Ramos (cell line): ENCODE data around the gene SPRTN.

Source experiments
- in situ Hi-C: fragments of 300-500 bp; cut with MboI; formaldehyde crosslinking; loops from one replicate; pipeline ENCODE4 v1.14.3; 2022; ENCODE audit warnings: low sequenced_read_pairs; ENCODE audit not compliant: unreplicated experiment

Gene SPRTN

DNA sequence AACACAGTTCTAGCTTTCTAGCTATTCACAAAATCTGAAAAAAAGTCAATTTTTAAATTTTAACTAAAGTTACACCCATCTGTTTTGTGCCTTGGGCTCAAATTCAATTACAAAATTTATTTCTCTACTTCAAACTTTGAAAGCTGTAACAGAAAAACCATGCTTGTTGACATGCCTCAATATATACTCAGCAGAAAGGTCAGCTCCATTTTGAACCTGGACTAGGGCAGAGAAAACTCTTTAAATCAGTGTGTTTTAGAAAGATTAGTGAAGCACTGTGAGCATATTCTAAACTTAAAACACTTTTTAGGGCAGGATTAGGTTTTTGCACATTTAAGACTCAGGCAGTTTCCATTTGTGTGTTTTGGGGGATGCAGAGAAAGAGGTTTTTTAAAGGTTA, 34.4 kb downstream of the SPRTN start:
- in situ Hi-C loops = no loop called here

GRCh38 chr1:231374394-231374793, 36.3 kb downstream of the SPRTN start:
- in situ Hi-C loops = no loop called here

DNA sequence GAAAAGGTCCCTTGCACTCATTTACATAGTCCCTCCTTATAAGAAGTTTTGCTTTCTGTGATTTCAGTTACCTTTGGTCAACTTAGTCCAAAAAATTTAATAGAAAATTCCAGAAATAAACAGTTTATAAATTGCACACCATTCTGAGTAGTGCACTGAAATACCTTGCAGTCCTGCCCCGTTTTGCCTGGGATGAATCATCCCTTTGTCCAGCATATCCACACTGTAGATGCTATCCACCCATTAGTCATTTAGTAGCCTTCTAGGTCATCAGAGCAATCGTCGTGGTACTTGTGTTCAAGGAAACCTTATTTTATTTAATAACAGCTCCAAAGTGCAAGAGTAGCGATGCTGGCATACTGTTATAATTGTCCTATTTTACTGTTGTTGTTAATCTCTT, 38.0 kb downstream of the SPRTN start:
- in situ Hi-C loops = no loop called here

- in situ Hi-C loops = no loop called here
These were observed 38.9 kb downstream of the SPRTN start for GRCh38 chr1:231376875-231377549.

GRCh38 chr1:231381729-231382128, 43.6 kb downstream of the SPRTN start:
- in situ Hi-C loops = no loop called here

DNA sequence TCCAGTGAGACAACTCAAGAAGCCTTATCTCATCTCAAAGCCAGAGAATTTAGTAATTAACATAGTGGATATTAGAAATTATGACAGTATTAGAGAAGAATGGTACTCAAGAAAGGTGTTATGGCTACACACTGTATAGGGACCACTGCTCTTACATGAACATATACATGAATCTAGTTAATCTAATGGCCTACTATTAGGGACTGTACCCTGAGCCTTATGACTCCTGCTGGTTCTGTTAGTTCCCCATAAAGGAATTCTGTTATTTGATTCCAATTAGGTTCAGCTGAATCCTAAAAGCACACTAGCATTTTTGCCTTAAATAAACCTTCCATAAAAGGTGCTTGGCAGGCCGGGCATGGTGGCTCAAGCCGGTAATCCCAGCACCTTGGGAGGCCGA, 44.3 kb downstream of the SPRTN start:
- in situ Hi-C loops = no loop called here

- in situ Hi-C loops = no loop called here
These were observed 45.2 kb downstream of the SPRTN start for GRCh38 chr1:231383159-231383860.

GRCh38 chr1:231384696-231385415, 46.8 kb downstream of the SPRTN start:
- in situ Hi-C loops = no loop called here

GRCh38 chr1:231385416-231385748, 47.3 kb downstream of the SPRTN start:
- in situ Hi-C loops = no loop called here

DNA sequence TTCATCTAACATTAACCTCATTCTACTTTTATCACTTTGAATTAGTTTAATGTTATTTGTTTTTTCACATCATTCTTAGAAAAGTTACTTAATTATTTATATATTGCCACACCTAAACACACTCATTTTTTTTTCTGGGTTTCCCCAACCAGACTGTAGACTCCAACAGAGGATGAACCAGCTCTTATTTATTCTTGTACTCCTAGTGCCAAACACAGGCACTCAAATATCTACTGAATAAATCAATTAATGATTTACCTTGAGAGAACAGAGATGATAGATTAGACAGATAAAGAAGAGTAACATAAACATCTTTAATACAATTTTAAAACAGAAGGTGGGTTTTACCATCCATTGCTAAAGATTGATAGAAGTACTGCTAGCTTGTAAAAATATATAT, 48.4 kb downstream of the SPRTN start:
- in situ Hi-C loops = no loop called here

GRCh38 chr1:231387770-231388669, 49.9 kb downstream of the SPRTN start:
- in situ Hi-C loops = no loop called here

DNA sequence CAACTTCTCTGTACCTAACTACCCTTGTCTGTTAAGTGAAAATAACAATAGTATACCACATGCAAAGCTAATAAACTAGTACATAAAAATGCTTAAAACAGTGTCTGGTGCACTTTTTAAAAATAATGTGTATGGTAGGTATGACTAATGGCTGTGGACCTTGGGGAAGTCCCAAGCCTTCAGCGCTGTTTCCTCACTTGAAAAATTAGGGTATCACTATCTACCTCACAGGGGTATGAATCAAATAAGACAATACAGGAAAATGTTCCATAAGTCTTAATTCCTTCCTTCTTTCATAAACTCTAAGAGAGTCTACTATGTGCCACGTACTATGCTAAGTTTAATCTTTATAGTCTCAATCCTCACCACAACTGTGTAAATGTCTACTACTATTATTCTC, 52.0 kb downstream of the SPRTN start:
- in situ Hi-C loops = no loop called here

GRCh38 chr1:231392389-231393131, 54.5 kb downstream of the SPRTN start:
- in situ Hi-C loops = no loop called here

GRCh38 chr1:231393668-231394067, 55.6 kb downstream of the SPRTN start:
- in situ Hi-C loops = no loop called here

GRCh38 chr1:231395076-231395997, 57.2 kb downstream of the SPRTN start:
- in situ Hi-C loops = no loop called here

DNA sequence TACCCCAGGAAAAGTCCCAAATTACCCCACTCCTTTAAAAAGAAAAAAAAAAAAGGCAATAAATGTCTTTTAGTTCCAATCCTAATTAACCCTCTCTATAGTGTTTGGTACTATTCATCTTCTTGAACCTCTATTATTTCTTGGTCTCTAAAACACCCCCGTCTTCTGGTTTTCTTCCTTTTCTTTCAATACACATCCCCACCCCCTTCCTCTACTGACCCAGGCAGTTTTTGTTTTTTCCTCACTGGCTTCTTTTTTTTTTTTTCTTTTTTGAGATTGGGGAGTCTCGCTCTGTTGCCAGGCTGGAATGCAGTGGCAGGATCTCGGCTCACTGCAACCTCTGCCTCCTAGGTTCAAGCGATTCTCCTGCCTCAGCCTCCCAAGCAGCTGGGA, 57.9 kb downstream of the SPRTN start:
- in situ Hi-C loops = no loop called here

DNA sequence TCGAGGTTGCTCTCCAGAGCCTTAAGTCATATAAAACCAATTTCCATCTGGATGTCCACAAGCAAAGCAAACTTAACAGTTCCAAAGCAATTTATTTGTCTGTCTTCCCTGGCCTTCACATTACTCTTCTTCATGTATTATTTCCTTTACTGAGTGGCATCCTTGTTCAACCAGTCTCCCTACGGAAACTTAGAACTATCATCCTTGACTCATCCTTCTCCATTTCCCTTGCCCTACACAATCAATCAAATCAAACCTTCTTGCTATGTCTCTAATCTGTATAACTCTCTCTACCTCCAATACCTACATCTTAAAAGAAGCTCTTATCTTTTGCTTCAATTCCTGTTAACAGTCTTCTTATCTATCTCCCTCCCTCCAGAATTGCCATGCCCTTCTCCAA, 58.5 kb downstream of the SPRTN start:
- in situ Hi-C loops = no loop called here

- in situ Hi-C loops = no loop called here
These were observed 60.0 kb downstream of the SPRTN start for GRCh38 chr1:231397886-231398671.
